ENCODE results near the gene BCS1L. TPM values are rescaled to one million over a fixed set of nuclear protein-coding genes. Genes with fewer than 3 reads are reported as not detected.

Gene BCS1L
- total RNA-seq, 2 donors from 2014 or later, result 15.8 to 71.9 TPM

GRCh38 chr2:218694405-218695145, 35.1 kb downstream of the BCS1L start:
- DNase-seq (ENCODE audit: low spot score in 2 of 2), result no peak
- ATAC-seq, result no peak
- H3K36me3 Mint-ChIP-seq, result no peaks in the 10 kb centered on the region
- no peak overlapping the region for H3K27ac Mint-ChIP-seq
- no peaks in the 10 kb centered on the region for H3K9me3 Mint-ChIP-seq

- DNase-seq (ENCODE audit: low spot score in 2 of 2) (no peak), ATAC-seq (no peak)
- H3K27ac Mint-ChIP-seq, result peak overlapping the region in 1 of 2 donors; percentile 24
- H3K9me3 Mint-ChIP-seq, result no peaks in the 10 kb centered on the region
- no peaks in the 10 kb centered on the region for H3K36me3 Mint-ChIP-seq
Measured at GRCh38 chr2:218698885-218699284, 39.4 kb downstream of the BCS1L start.

- Mint-ChIP-seq H3K9me3 (no peaks in the 10 kb centered on the region), H3K27ac (peak overlapping the region in 1 of 2 donors; percentile 57), H3K36me3 (no peaks in the 10 kb centered on the region)
- no peak for DNase-seq (ENCODE audit: low spot score in 2 of 2)
- no peak for ATAC-seq
Measured at GRCh38 chr2:218701806-218702205, 42.3 kb downstream of the BCS1L start.

- H3K9me3 Mint-ChIP-seq, result no peaks in the 10 kb centered on the region
- no peak overlapping the region for H3K27ac Mint-ChIP-seq
- no peaks in the 10 kb centered on the region for H3K36me3 Mint-ChIP-seq
- ATAC-seq (no peak), DNase-seq (ENCODE audit: low spot score in 2 of 2) (no peak)
Measured at GRCh38 chr2:218703341-218703740, 43.9 kb downstream of the BCS1L start.

GRCh38 chr2:218708086-218708485, 48.6 kb downstream of the BCS1L start:
- no peak for DNase-seq (ENCODE audit: low spot score in 2 of 2)
- no peak for ATAC-seq
- Mint-ChIP-seq H3K36me3 (peaks cover 5 to 11% of the 10 kb centered on the region in 2 donors), H3K9me3 (no peaks in the 10 kb centered on the region), H3K27ac (no peak overlapping the region)

- DNase-seq (ENCODE audit: low spot score in 2 of 2) (no peak), ATAC-seq (no peak)
- no peaks in the 10 kb centered on the region for H3K9me3 Mint-ChIP-seq
- H3K27ac Mint-ChIP-seq, result peak overlapping the region in 1 of 2 donors; percentile 94
- H3K36me3 Mint-ChIP-seq, result peaks cover 5 to 11% of the 10 kb centered on the region in 2 donors
Measured at GRCh38 chr2:218709908-218710307, 50.4 kb downstream of the BCS1L start.

GRCh38 chr2:218710334-218710686, 50.8 kb downstream of the BCS1L start:
- peak; percentile 1 to 5 for ATAC-seq
- peaks cover 5 to 11% of the 10 kb centered on the region in 2 donors for H3K36me3 Mint-ChIP-seq
- DNase-seq (ENCODE audit: low spot score in 2 of 2), result no peak
- peak overlapping the region; percentile 50 to 94 for H3K27ac Mint-ChIP-seq
- H3K9me3 Mint-ChIP-seq, result no peaks in the 10 kb centered on the region

GRCh38 chr2:218710687-218711549, 51.4 kb downstream of the BCS1L start, which contains the start of gene TTLL4:
TSS of gene TTLL4 (plus strand) at chr2:218710835. CDS start at chr2:218737677, 26,842 bp downstream.
- peak; percentile 96 to 97 for DNase-seq (ENCODE audit: low spot score in 2 of 2)
- Mint-ChIP-seq H3K9me3 (no peaks in the 10 kb centered on the region), H3K36me3 (peaks cover 5 to 11% of the 10 kb centered on the region in 2 donors), H3K27ac (peak within 1 kb of the TSS; percentile 94 to 98)
- peak; percentile 96 for ATAC-seq

GRCh38 chr2:218711550-218711929, 52.1 kb downstream of the BCS1L start:
- no peak for DNase-seq (ENCODE audit: low spot score in 2 of 2)
- H3K36me3 Mint-ChIP-seq, result peaks cover 5 to 11% of the 10 kb centered on the region in 2 donors
- no peak for ATAC-seq
- H3K27ac Mint-ChIP-seq, result peak overlapping the region; percentile 94 to 98
- no peaks in the 10 kb centered on the region for H3K9me3 Mint-ChIP-seq

Other genes with a start within 250 kb of the BCS1L start
- not detected for gene VIL1, start 240.6 kb upstream of the BCS1L start, total RNA-seq
- gene USP37, start 91.3 kb upstream of the BCS1L start, total RNA-seq, result 10 to 100 TPM; 54.0 to 65.5 TPM
- 100 to 1,000 TPM in 1 of 2 donors, 10 to 100 TPM in 1; 71.4 to 100 TPM for gene CNOT9, start 90.8 kb upstream of the BCS1L start, total RNA-seq
- under 1 TPM; 0.36 to 0.43 TPM for gene PLCD4, start 51.8 kb upstream of the BCS1L start, total RNA-seq
- gene ZNF142, start 60 bp upstream of the BCS1L start, total RNA-seq, result 10 to 100 TPM; 24.8 to 34.6 TPM
- gene RNF25, start 12.3 kb downstream of the BCS1L start, total RNA-seq, result 10 to 100 TPM; 12.3 to 22.9 TPM
- gene STK36, start 12.4 kb downstream of the BCS1L start, total RNA-seq, result 10 to 100 TPM; 16.5 to 22.5 TPM
- gene TTLL4, start 51.2 kb downstream of the BCS1L start, total RNA-seq, result 10 to 100 TPM; 28.2 to 42.2 TPM
- under 1 TPM; 0.16 to 0.18 TPM for gene CYP27A1, start 122.5 kb downstream of the BCS1L start, total RNA-seq
- gene PRKAG3, start 172.1 kb downstream of the BCS1L start, total RNA-seq, result not detected
- gene WNT6, start 200.1 kb downstream of the BCS1L start, total RNA-seq, result not detected
- gene WNT10A, start 221.2 kb downstream of the BCS1L start, total RNA-seq, result 1 to 10 TPM in 1 of 2 donors, under 1 TPM in 1; 0.11 to 6.1 TPM

Data from activated naive CD4-positive, alpha-beta T cell treated with anti-CD3 and anti-CD28 coated beads, Interleukin-2, amount 50 U/mL, for 72 hours (primary cell).